Skin of body (tissue), 2 donors: Measurements from ENCODE around the gene DOCK1. TPM values are rescaled to one million over a fixed set of nuclear protein-coding genes. Genes with fewer than 3 reads are reported as not detected.
A peak's percentile ranks its signal among the peaks of the same experiment; 100 is the strongest.
"Not testable (repeated sequence)": the region's sequence is repeated elsewhere in the genome, so short reads cannot be mapped to it uniquely, and the experiment has no call there.

Experiments
- DNase-seq: peaks from one replicate; lab custom pipeline; 2025; lab: John Stamatoyannopoulos, UW
- total RNA-seq: library from RNA; depleted of rRNA; stranded (reverse); fragments of >200 nt; gene quantifications from one replicate; pipeline ENCODE4 v1.2.3, GENCODE V29; 2014

Gene DOCK1
- 80.8 TPM for total RNA-seq

GRCh38 chr10:126904818-126905701 is at the start of gene DOCK1:
TSS of gene DOCK1 (plus strand) at chr10:126905428. CDS start at chr10:126905518, 90 bp downstream.
- DNase-seq = peak; percentile 48

- DNase-seq = no peak
These were observed 47.9 kb upstream of the DOCK1 start for GRCh38 chr10:126857178-126857806.

GRCh38 chr10:126867567-126868365 is 37.5 kb upstream of the DOCK1 start:
- no peak for DNase-seq

GRCh38 chr10:126868371-126868770 is 36.9 kb upstream of the DOCK1 start:
- DNase-seq = no peak

GRCh38 chr10:126872135-126872534 is 33.1 kb upstream of the DOCK1 start:
- DNase-seq = no peak

- DNase-seq = no peak
These were observed 32.5 kb upstream of the DOCK1 start for GRCh38 chr10:126872768-126873167.

- no peak for DNase-seq
These were observed 28.8 kb upstream of the DOCK1 start for GRCh38 chr10:126876456-126876855.

GRCh38 chr10:126877390-126877789 is 27.8 kb upstream of the DOCK1 start:
- DNase-seq = no peak

- no peak for DNase-seq
These were observed 26.6 kb upstream of the DOCK1 start for GRCh38 chr10:126878594-126878993.

GRCh38 chr10:126880926-126881325 is 24.3 kb upstream of the DOCK1 start:
- DNase-seq = no peak

- DNase-seq = not testable (repeated sequence)
These were observed 23.2 kb upstream of the DOCK1 start for GRCh38 chr10:126882055-126882454.

- not testable (repeated sequence) for DNase-seq
These were observed 16.8 kb upstream of the DOCK1 start for GRCh38 chr10:126888436-126888835.

- DNase-seq = no peak
These were observed 15.8 kb upstream of the DOCK1 start for GRCh38 chr10:126889421-126889820.

- DNase-seq = not testable (repeated sequence)
These were observed 14.4 kb upstream of the DOCK1 start for GRCh38 chr10:126890797-126891196.

- no peak for DNase-seq
These were observed 12.7 kb upstream of the DOCK1 start for GRCh38 chr10:126892226-126893175.

GRCh38 chr10:126893206-126893605 is 12.0 kb upstream of the DOCK1 start:
- no peak for DNase-seq

- DNase-seq = no peak
These were observed 11.4 kb upstream of the DOCK1 start for GRCh38 chr10:126893841-126894240.

GRCh38 chr10:126895214-126895781 is 9.9 kb upstream of the DOCK1 start:
- no peak for DNase-seq

- no peak for DNase-seq
These were observed 6.8 kb upstream of the DOCK1 start for GRCh38 chr10:126898460-126898859.

- DNase-seq = not testable (repeated sequence)
These were observed 5.7 kb upstream of the DOCK1 start for GRCh38 chr10:126899529-126899928.
